A549 (cell line): ENCODE data around the gene ENOX2. TPM values are rescaled to one million over a fixed set of nuclear protein-coding genes. Genes with fewer than 3 reads are reported as not detected.

Experiments
- ATAC-seq, 2 experiments: fragments of 200-7000 bp in 1 of 2; fragments of >200 bp in 1 of 2; cut with Nextera tagmentation in 1 of 2; cut with Tn5 transposase in 1 of 2; 3 replicates each; pipeline versions ENCODE4 v1.8.0 to v1.9.1; 2018 to 2020; ENCODE audit warnings: mild to moderate bottlenecking in 1 of 2, moderate library complexity in 1 of 2
- CTCF ChIA-PET: fragments of 300-600 bp; sonication (Branson Sonifier 250); formaldehyde crosslinking; extraction: SDS; loops from one replicate; lab custom pipeline; 2021; ENCODE audit warnings: antibody characterized with exemption, inconsistent platforms; lab: Yijun Ruan, JAX
- POLR2A ChIA-PET: fragments of 350-600 bp; formaldehyde crosslinking; extraction: SDS; loops from one replicate; lab custom pipeline; 2021; ENCODE audit warnings: antibody characterized with exemption, inconsistent platforms; lab: Yijun Ruan, JAX
- DNase-seq, 2 experiments: peaks; one replicate each; pipeline versions ENCODE4 v3.0.0 to v3.0.0-alpha.2; 2011 to 2016; ENCODE audit warnings: low read depth in 1 of 2, low spot score in 1 of 2
- FAIRE-seq: peaks from 2 replicates; lab custom pipeline; 2011; peaks lifted over from hg19 to GRCh38; lab: Jason Lieb, UNC
- H3K27ac ChIP-seq, 2 experiments: fragments of >200 bp; sonication (Bioruptor Twin); formaldehyde crosslinking; 3 replicates each; pipeline ENCODE4 v1.5.1; 2016 to 2017
- H3K4me1 ChIP-seq: fragments of >200 bp; sonication (Bioruptor Twin); formaldehyde crosslinking; 3 replicates; pipeline ENCODE4 v1.6.1; 2016
- H3K4me2 ChIP-seq: fragments of >200 bp; sonication (Bioruptor Twin); formaldehyde crosslinking; 3 replicates; pipeline ENCODE4 v1.6.1; 2016
- H3K4me3 ChIP-seq: fragments of >200 bp; sonication (Bioruptor Twin); formaldehyde crosslinking; 3 replicates; pipeline ENCODE4 v1.5.1; 2016
- H3K9me3 ChIP-seq: fragments of >200 bp; sonication (Bioruptor Twin); formaldehyde crosslinking; 3 replicates; pipeline ENCODE4 v1.6.1; 2016
- ATOH8 ChIP-seq: fragments of 250-450 bp; sonication (Bioruptor Pico); IDR thresholded peaks from 2 replicates; pipeline ENCODE4 v1.5.0; 2020; ENCODE audit warnings: low read depth, mild to moderate bottlenecking, moderate library complexity
- CBX2 ChIP-seq: fragments of 200-600 bp; sonication (generic); IDR thresholded peaks from 2 replicates; pipeline ENCODE4 v1.6.1; 2016; ENCODE audit warnings: low read depth, mild to moderate bottlenecking, borderline replicate concordance
- CEBPB ChIP-seq, 2 experiments: fragments of >200 bp in 1 of 2; sonication (Bioruptor Twin) in 1 of 2; formaldehyde crosslinking in 1 of 2; IDR thresholded peaks; 2 replicates each; pipeline ENCODE4 v1.6.1; 2012 to 2016
- CHD4 ChIP-seq: fragments of 200-600 bp; sonication (generic); IDR thresholded peaks from 2 replicates; pipeline ENCODE4 v1.6.1; 2016; ENCODE audit warnings: antibody characterized with exemption, mild to moderate bottlenecking, borderline replicate concordance
- ELK1 ChIP-seq: fragments of 150-350 bp; IDR thresholded peaks from 2 replicates; pipeline ENCODE4 v1.6.1; 2014; ENCODE audit warnings: low read depth, mild to moderate bottlenecking, low read length
- FOSB ChIP-seq: fragments of 250-450 bp; sonication (Bioruptor Pico); IDR thresholded peaks from 2 replicates; pipeline ENCODE4 v1.5.0; 2020; ENCODE audit warnings: mild to moderate bottlenecking, moderate library complexity
- FOSL2 ChIP-seq, 2 experiments: fragments of 450-650 bp in 1 of 2; fragments of >200 bp in 1 of 2; sonication (Bioruptor Twin) in 1 of 2; formaldehyde crosslinking; IDR thresholded peaks; 2 replicates each; pipeline versions ENCODE4 v1.5.0 to v1.6.1; 2016 to 2020; ENCODE audit warnings: mild to moderate bottlenecking in 1 of 2, moderate library complexity in 1 of 2
- FOXS1 ChIP-seq: fragments of 250-450 bp; sonication (Bioruptor Pico); IDR thresholded peaks from 2 replicates; pipeline ENCODE4 v1.5.0; 2020; ENCODE audit warnings: mild to moderate bottlenecking, moderate library complexity
- HDAC2 ChIP-seq: fragments of 200-600 bp; sonication (generic); IDR thresholded peaks from 2 replicates; pipeline ENCODE4 v1.6.1; 2016
- HEYL ChIP-seq: fragments of 250-450 bp; sonication (Bioruptor Pico); IDR thresholded peaks from 2 replicates; pipeline ENCODE4 v1.8.0; 2021; ENCODE audit warnings: mild to moderate bottlenecking, moderate library complexity
- KDM5A ChIP-seq: fragments of 200-600 bp; sonication (generic); IDR thresholded peaks from 2 replicates; pipeline ENCODE4 v1.6.1; 2016; ENCODE audit warnings: antibody characterized with exemption, mild to moderate bottlenecking
- NPAS2 ChIP-seq: fragments of 250-450 bp; sonication (Bioruptor Pico); IDR thresholded peaks from 2 replicates; pipeline ENCODE4 v1.8.0; 2022; ENCODE audit warnings: mild to moderate bottlenecking, moderate library complexity, borderline replicate concordance
- PBX3 ChIP-seq: IDR thresholded peaks from 2 replicates; pipeline ENCODE4 v1.6.1; 2012
- POLR2A ChIP-seq: IDR thresholded peaks from 2 replicates; pipeline ENCODE4 v1.6.1; 2012; ENCODE audit warnings: mild to moderate bottlenecking, low read length
- RAD21 ChIP-seq, 2 experiments: fragments of >200 bp in 1 of 2; sonication (Bioruptor Twin) in 1 of 2; formaldehyde crosslinking in 1 of 2; IDR thresholded peaks in 1 of 2; conservative IDR thresholded peaks in 1 of 2; 2 replicates in 1 of 2; 3 replicates in 1 of 2; pipeline ENCODE4 v1.6.1; 2012 to 2018; ENCODE audit warnings: inconsistent platforms in 1 of 2
- RFX5 ChIP-seq: fragments of 450-650 bp; IDR thresholded peaks from 2 replicates; pipeline ENCODE4 v1.7.1; 2014; ENCODE audit warnings: antibody characterized with exemption, mild to moderate bottlenecking, moderate library complexity
- SMC3 ChIP-seq: fragments of >200 bp; sonication (Bioruptor Twin); formaldehyde crosslinking; IDR thresholded peaks from 3 replicates; pipeline ENCODE4 v1.6.1; 2018; ENCODE audit warnings: inconsistent platforms
- USF2 ChIP-seq: fragments of 450-650 bp; IDR thresholded peaks from 2 replicates; pipeline ENCODE4 v1.6.1; 2014; ENCODE audit warnings: antibody characterized with exemption
- ZNF302 ChIP-seq: fragments of 250-450 bp; sonication (Bioruptor Pico); IDR thresholded peaks from 2 replicates; pipeline ENCODE4 v1.9.0; 2021; ENCODE audit warnings: inconsistent platforms, mild to moderate bottlenecking, moderate library complexity
- ZSCAN20 ChIP-seq: fragments of 250-450 bp; sonication (Bioruptor Pico); IDR thresholded peaks from 2 replicates; pipeline ENCODE4 v1.8.0; 2022; ENCODE audit warnings: mild to moderate bottlenecking, moderate library complexity
- WGBS: methylation state at CpG from one replicate; pipeline ENCODE4 v1.1.6; 2017; ENCODE audit errors: missing lambda C conversion rate; 5-methylcytosine and 5-hydroxymethylcytosine counted together
- polyA plus RNA-seq, 4 experiments: library from polyadenylated mRNA; depleted of rRNA in 3 of 4; stranded (reverse); fragments of >200 nt; fragmentation: RNase III in 1 of 4; extraction: RNeasy Plus Mini Kit Qiagen cat#74134 plus additional on column Dnase treatment in 1 of 4; gene quantifications; 2 replicates in 3 of 4; 3 replicates in 1 of 4; pipeline ENCODE4 v1.2.3, GENCODE V29; 2011 to 2017

ENOX2 gene
- polyA plus RNA-seq, 2 of the 4 experiments (the other 2 are of a cell fraction), result 10.3 to 35.5 TPM

- DNase-seq (no peak), FAIRE-seq (no peak), ATAC-seq (no peak)
- H3K4me1 ChIP-seq, result no peaks in the 10 kb centered on the region
- CTCF ChIA-PET, result interaction anchor here (0.6 to 1.0 kb wide), 2 partner anchors 81 to 443 kb away, joined by 3 read pairs; no protein-coding TSS in a partner anchor
- H3K9me3 ChIP-seq, result no peaks in the 10 kb centered on the region
- WGBS, result 80% methylated on average over 2 of the region's 2 CpGs
- H3K4me3 ChIP-seq, result no peak overlapping the region
- no peak overlapping the region for H3K4me2 ChIP-seq
- H3K27ac ChIP-seq, result no peak overlapping the region
- no peak for TF ChIP-seq CHD4
- no peak for TF ChIP-seq CEBPB (IDR thresholded peaks at IDR 0.05)
- TF ChIP-seq USF2, result no peak
- no peak for TF ChIP-seq FOSL2 (IDR thresholded peaks at IDR 0.05)
- no peak for TF ChIP-seq FOSL2 (CRISPR knock-in tag; IDR thresholded peaks at IDR 0.05)
- TF ChIP-seq KDM5A, result no peak
- no peak for TF ChIP-seq RFX5
- TF ChIP-seq PBX3, result no peak
- no peak for TF ChIP-seq NPAS2 (CRISPR knock-in tag)
- TF ChIP-seq RAD21 (conservative IDR thresholded peaks at IDR 0.05 in 1 of 2, IDR thresholded peaks at IDR 0.05 in 1 of 2), result no peak
- POLR2A ChIA-PET, result no interaction called here
Observed at GRCh38 chrX:130836447-130836846, 66.6 kb downstream of the ENOX2 start.

- Histone ChIP-seq H3K27ac (no peak overlapping the region), H3K4me1 (no peaks in the 10 kb centered on the region), H3K4me2 (no peak overlapping the region), H3K4me3 (no peak overlapping the region), H3K9me3 (no peaks in the 10 kb centered on the region)
- 81% methylated on average over 1 of the region's 1 CpG for WGBS
- FAIRE-seq, result no peak
- ChIA-PET CTCF (no interaction called here), POLR2A (no interaction called here)
- ATAC-seq, result no peak
- TF ChIP-seq HEYL (CRISPR knock-in tag), result no peak
- TF ChIP-seq ELK1, result no peak
- TF ChIP-seq ZSCAN20 (CRISPR knock-in tag), result no peak
- no peak for TF ChIP-seq CBX2
- no peak for TF ChIP-seq CHD4
- no peak for DNase-seq
Observed at GRCh38 chrX:130834830-130835229, 68.2 kb downstream of the ENOX2 start.

- TF ChIP-seq ZNF302 (no peak), FOXS1 (no peak), HDAC2 (no peak), POLR2A (no peak), SMC3 (no peak), CHD4 (no peak), FOSB (CRISPR knock-in tag) (no peak), ATOH8 (no peak)
- TF ChIP-seq, all 56 proteins: peak for 0
- DNase-seq, result no peak
- ChIA-PET POLR2A (no interaction called here), CTCF (no interaction called here)
- Histone ChIP-seq H3K9me3 (no peaks in the 10 kb centered on the region), H3K27ac (no peak overlapping the region), H3K4me2 (no peak overlapping the region), H3K4me1 (no peaks in the 10 kb centered on the region), H3K4me3 (no peak overlapping the region)
- FAIRE-seq, result no peak
- no peak for ATAC-seq
- WGBS, result 100% methylated on average over 1 of the region's 1 CpG
Observed at GRCh38 chrX:130834149-130834548, 68.9 kb downstream of the ENOX2 start.
